Measurements from ENCODE around the gene C3orf70.

The C3orf70 gene

GRCh38 chr3:185152410-185153170 is at the start of gene C3orf70:
Gene C3orf70, minus strand, starts transcription at chr3:185153060. Its CDS starts 237 bp downstream, at chr3:185152823.
- Mint-ChIP-seq H3K4me1 (peaks cover 13% of the 10 kb centered on the region), H3K9me3 (no peaks in the 10 kb centered on the region), H3K4me3 (peak within 1 kb of the TSS; percentile 83), H3K27ac (no peak within 1 kb of the TSS), H3K36me3 (no peaks in the 10 kb centered on the region), H3K27me3 (no peaks in the 10 kb centered on the region)
- ATAC-seq, result peak; percentile 58

GRCh38 chr3:185200639-185201038 is 47.8 kb upstream of the C3orf70 start:
- H3K27ac Mint-ChIP-seq, result no peak overlapping the region
- no peak for ATAC-seq
- no peaks in the 10 kb centered on the region for H3K27me3 Mint-ChIP-seq
- H3K4me1 Mint-ChIP-seq, result no peaks in the 10 kb centered on the region
- H3K36me3 Mint-ChIP-seq, result peaks cover 13% of the 10 kb centered on the region
- H3K9me3 Mint-ChIP-seq, result no peaks in the 10 kb centered on the region
- H3K4me3 Mint-ChIP-seq, result no peak overlapping the region

GRCh38 chr3:185199671-185200070 is 46.8 kb upstream of the C3orf70 start:
- peaks cover 4% of the 10 kb centered on the region for H3K9me3 Mint-ChIP-seq
- H3K4me3 Mint-ChIP-seq, result no peak overlapping the region
- H3K27ac Mint-ChIP-seq, result no peak overlapping the region
- H3K4me1 Mint-ChIP-seq, result no peaks in the 10 kb centered on the region
- H3K27me3 Mint-ChIP-seq, result no peaks in the 10 kb centered on the region
- H3K36me3 Mint-ChIP-seq, result peaks cover 16% of the 10 kb centered on the region
- ATAC-seq, result no peak

- Mint-ChIP-seq H3K27me3 (no peaks in the 10 kb centered on the region), H3K27ac (no peak overlapping the region), H3K4me3 (no peak overlapping the region), H3K4me1 (no peaks in the 10 kb centered on the region), H3K36me3 (peaks cover 16% of the 10 kb centered on the region), H3K9me3 (peaks cover 4% of the 10 kb centered on the region)
- ATAC-seq, result no peak
Observed at GRCh38 chr3:185199206-185199605, 46.3 kb upstream of the C3orf70 start.

- H3K4me3 Mint-ChIP-seq, result no peak overlapping the region
- H3K27me3 Mint-ChIP-seq, result peaks cover 8% of the 10 kb centered on the region
- no peak for ATAC-seq
- H3K27ac Mint-ChIP-seq, result no peak overlapping the region
- H3K4me1 Mint-ChIP-seq, result no peaks in the 10 kb centered on the region
- H3K9me3 Mint-ChIP-seq, result peaks cover 4% of the 10 kb centered on the region
- H3K36me3 Mint-ChIP-seq, result peaks cover 18% of the 10 kb centered on the region
Observed at GRCh38 chr3:185197068-185197467, 44.2 kb upstream of the C3orf70 start.

- H3K27ac Mint-ChIP-seq, result no peak overlapping the region
- H3K4me1 Mint-ChIP-seq, result no peaks in the 10 kb centered on the region
- no peak overlapping the region for H3K4me3 Mint-ChIP-seq
- ATAC-seq, result no peak
- H3K36me3 Mint-ChIP-seq, result peaks cover 12% of the 10 kb centered on the region
- H3K27me3 Mint-ChIP-seq, result peaks cover 8% of the 10 kb centered on the region
- H3K9me3 Mint-ChIP-seq, result peaks cover 4% of the 10 kb centered on the region
Observed at GRCh38 chr3:185195652-185196051, 42.8 kb upstream of the C3orf70 start.

GRCh38 chr3:185188816-185189215 is 36.0 kb upstream of the C3orf70 start:
- no peaks in the 10 kb centered on the region for H3K9me3 Mint-ChIP-seq
- peaks cover 7% of the 10 kb centered on the region for H3K36me3 Mint-ChIP-seq
- no peaks in the 10 kb centered on the region for H3K4me1 Mint-ChIP-seq
- ATAC-seq, result no peak
- peaks cover 8% of the 10 kb centered on the region for H3K27me3 Mint-ChIP-seq
- H3K4me3 Mint-ChIP-seq, result no peak overlapping the region
- H3K27ac Mint-ChIP-seq, result no peak overlapping the region

GRCh38 chr3:185187391-185187790 is 34.5 kb upstream of the C3orf70 start:
- ATAC-seq, result no peak
- Mint-ChIP-seq H3K4me3 (no peak overlapping the region), H3K27ac (no peak overlapping the region), H3K27me3 (no peaks in the 10 kb centered on the region), H3K4me1 (no peaks in the 10 kb centered on the region), H3K9me3 (no peaks in the 10 kb centered on the region), H3K36me3 (no peaks in the 10 kb centered on the region)

- no peaks in the 10 kb centered on the region for H3K9me3 Mint-ChIP-seq
- no peak overlapping the region for H3K27ac Mint-ChIP-seq
- no peaks in the 10 kb centered on the region for H3K27me3 Mint-ChIP-seq
- ATAC-seq, result no peak
- peaks cover 12% of the 10 kb centered on the region for H3K4me1 Mint-ChIP-seq
- H3K36me3 Mint-ChIP-seq, result no peaks in the 10 kb centered on the region
- no peak overlapping the region for H3K4me3 Mint-ChIP-seq
Observed at GRCh38 chr3:185176750-185177359, 24.0 kb upstream of the C3orf70 start.

GRCh38 chr3:185175370-185175987 is 22.6 kb upstream of the C3orf70 start:
- H3K9me3 Mint-ChIP-seq, result no peaks in the 10 kb centered on the region
- peak overlapping the region; percentile 76 for H3K4me3 Mint-ChIP-seq
- ATAC-seq, result peak; percentile 86
- no peaks in the 10 kb centered on the region for H3K36me3 Mint-ChIP-seq
- no peaks in the 10 kb centered on the region for H3K27me3 Mint-ChIP-seq
- peak overlapping the region; percentile 84 for H3K27ac Mint-ChIP-seq
- peaks cover 12% of the 10 kb centered on the region for H3K4me1 Mint-ChIP-seq

- Mint-ChIP-seq H3K36me3 (no peaks in the 10 kb centered on the region), H3K27me3 (peaks cover 7% of the 10 kb centered on the region), H3K27ac (no peak overlapping the region), H3K9me3 (no peaks in the 10 kb centered on the region), H3K4me3 (no peak overlapping the region), H3K4me1 (peaks cover 12% of the 10 kb centered on the region)
- ATAC-seq, result no peak
Observed at GRCh38 chr3:185172086-185173049, 19.5 kb upstream of the C3orf70 start.

GRCh38 chr3:185164428-185165217 is 11.8 kb upstream of the C3orf70 start:
- no peaks in the 10 kb centered on the region for H3K9me3 Mint-ChIP-seq
- peaks cover 47% of the 10 kb centered on the region for H3K27me3 Mint-ChIP-seq
- no peaks in the 10 kb centered on the region for H3K36me3 Mint-ChIP-seq
- H3K4me1 Mint-ChIP-seq, result no peaks in the 10 kb centered on the region
- no peak overlapping the region for H3K4me3 Mint-ChIP-seq
- H3K27ac Mint-ChIP-seq, result no peak overlapping the region
- ATAC-seq, result no peak

- Mint-ChIP-seq H3K9me3 (no peaks in the 10 kb centered on the region), H3K27ac (no peak overlapping the region), H3K4me3 (no peak overlapping the region), H3K36me3 (no peaks in the 10 kb centered on the region), H3K4me1 (no peaks in the 10 kb centered on the region), H3K27me3 (peaks cover 51% of the 10 kb centered on the region)
- no peak for ATAC-seq
Observed at GRCh38 chr3:185162634-185163033, 9.8 kb upstream of the C3orf70 start.

GRCh38 chr3:185161761-185162160 is 8.9 kb upstream of the C3orf70 start:
- H3K4me3 Mint-ChIP-seq, result no peak overlapping the region
- no peak overlapping the region for H3K27ac Mint-ChIP-seq
- no peaks in the 10 kb centered on the region for H3K4me1 Mint-ChIP-seq
- H3K27me3 Mint-ChIP-seq, result peaks cover 46% of the 10 kb centered on the region
- ATAC-seq, result no peak
- H3K9me3 Mint-ChIP-seq, result no peaks in the 10 kb centered on the region
- H3K36me3 Mint-ChIP-seq, result no peaks in the 10 kb centered on the region
